GM21528 (cell line): Measurements from ENCODE around the gene UTP11.
"Not testable (repeated sequence)": the region's sequence is repeated elsewhere in the genome, so short reads cannot be mapped to it uniquely, and the experiment has no call there.

Experiments
- ATAC-seq: cut with Tn5 transposase; IDR thresholded peaks from one replicate; pipeline ENCODE4 v1.9.1; 2021; ENCODE audit warnings: mild to moderate bottlenecking, moderate library complexity; ENCODE audit not compliant: unreplicated experiment, low FRiP score

Gene UTP11

GRCh38 chr1:38012363-38013226 is at the start of gene UTP11:
Gene UTP11 (plus strand): TSS chr1:38012734. CDS start chr1:38012803, 69 bp downstream.
- peak; percentile 90 for ATAC-seq

GRCh38 chr1:37964106-37964505 is 48.4 kb upstream of the UTP11 start:
- ATAC-seq: not testable (repeated sequence)

- no peak for ATAC-seq
Measured at GRCh38 chr1:37965301-37965700, 47.2 kb upstream of the UTP11 start.

GRCh38 chr1:37973684-37974083 is 38.9 kb upstream of the UTP11 start:
- ATAC-seq: not testable (repeated sequence)

- ATAC-seq: no peak
Measured at GRCh38 chr1:37974567-37974966, 38.0 kb upstream of the UTP11 start.

GRCh38 chr1:37975083-37975482 is 37.5 kb upstream of the UTP11 start:
- not testable (repeated sequence) for ATAC-seq

GRCh38 chr1:37978541-37978940 is 34.0 kb upstream of the UTP11 start:
- no peak for ATAC-seq

- no peak for ATAC-seq
Measured at GRCh38 chr1:37983546-37983945, 29.0 kb upstream of the UTP11 start.

GRCh38 chr1:37987679-37988078 is 24.9 kb upstream of the UTP11 start:
- no peak for ATAC-seq

- peak; percentile 42 for ATAC-seq
Measured at GRCh38 chr1:37989361-37989930, 23.1 kb upstream of the UTP11 start.

GRCh38 chr1:37994886-37995566 is 17.5 kb upstream of the UTP11 start:
- no peak for ATAC-seq

GRCh38 chr1:37995751-37996345 is 16.7 kb upstream of the UTP11 start:
- no peak for ATAC-seq

GRCh38 chr1:37997256-37998088 is 15.1 kb upstream of the UTP11 start:
- ATAC-seq: no peak

GRCh38 chr1:37998089-37998808 is 14.3 kb upstream of the UTP11 start:
- ATAC-seq: no peak

GRCh38 chr1:37998913-37999429 is 13.6 kb upstream of the UTP11 start:
- no peak for ATAC-seq

- ATAC-seq: no peak
Measured at GRCh38 chr1:37999430-38000232, 12.9 kb upstream of the UTP11 start.

- no peak for ATAC-seq
Measured at GRCh38 chr1:38000233-38000528, 12.4 kb upstream of the UTP11 start.

GRCh38 chr1:38000529-38001455 is 11.7 kb upstream of the UTP11 start:
- no peak for ATAC-seq
